Lower leg skin (tissue), 3 donors: ENCODE measurements around the gene KLF7.

Experiments used
- POLR2A ChIP-seq, 2 donors: fragments of 450-650 bp; IDR thresholded peaks; one replicate each; pipeline ENCODE4 v1.6.1; 2016 to 2017; ENCODE audit warnings: antibody characterized with exemption in 2 of 2, mild to moderate bottlenecking in 1 of 2, moderate library complexity in 1 of 2
- TF ChIP-seq, protein P1 (sequence below), 3 donors: fragments of 450-650 bp; IDR thresholded peaks; one replicate each; pipeline ENCODE4 v1.5.1; 2016; ENCODE audit warnings: antibody characterized with exemption in 3 of 3, mild to moderate bottlenecking in 3 of 3, moderate library complexity in 2 of 3

DNA sequence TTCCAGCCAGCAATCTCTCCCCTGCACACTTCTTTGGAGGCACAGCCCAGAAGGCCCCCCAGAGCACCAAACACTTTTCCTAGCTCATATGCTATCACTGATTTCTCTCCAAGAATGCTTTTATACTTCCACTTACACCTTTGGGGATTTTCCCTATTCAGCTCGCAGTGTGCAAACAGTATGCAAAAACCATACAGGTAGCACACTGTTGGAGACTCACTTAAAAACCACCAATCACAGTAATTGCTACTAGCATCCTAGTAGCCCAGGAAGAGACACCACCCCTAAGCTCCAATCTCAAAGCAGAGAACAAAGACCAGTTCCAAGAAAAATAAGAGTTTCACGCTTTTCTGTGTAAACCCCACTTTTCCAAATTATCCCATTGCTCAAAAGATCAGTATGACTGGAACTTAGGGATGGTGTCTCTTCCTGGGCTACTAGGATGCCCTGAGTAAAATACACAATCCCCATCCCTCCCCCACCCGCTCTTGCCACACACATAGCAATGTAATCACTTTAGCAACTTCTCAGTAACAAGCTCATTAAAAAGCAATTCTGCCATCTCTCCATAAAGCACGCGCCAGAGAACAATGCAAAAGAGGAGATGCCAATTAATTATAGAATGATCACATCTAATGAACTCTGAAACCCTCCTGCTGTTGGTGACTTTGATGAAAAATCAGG lies 43.0 kb downstream of the KLF7 start:
- TF ChIP-seq, protein P1, sequence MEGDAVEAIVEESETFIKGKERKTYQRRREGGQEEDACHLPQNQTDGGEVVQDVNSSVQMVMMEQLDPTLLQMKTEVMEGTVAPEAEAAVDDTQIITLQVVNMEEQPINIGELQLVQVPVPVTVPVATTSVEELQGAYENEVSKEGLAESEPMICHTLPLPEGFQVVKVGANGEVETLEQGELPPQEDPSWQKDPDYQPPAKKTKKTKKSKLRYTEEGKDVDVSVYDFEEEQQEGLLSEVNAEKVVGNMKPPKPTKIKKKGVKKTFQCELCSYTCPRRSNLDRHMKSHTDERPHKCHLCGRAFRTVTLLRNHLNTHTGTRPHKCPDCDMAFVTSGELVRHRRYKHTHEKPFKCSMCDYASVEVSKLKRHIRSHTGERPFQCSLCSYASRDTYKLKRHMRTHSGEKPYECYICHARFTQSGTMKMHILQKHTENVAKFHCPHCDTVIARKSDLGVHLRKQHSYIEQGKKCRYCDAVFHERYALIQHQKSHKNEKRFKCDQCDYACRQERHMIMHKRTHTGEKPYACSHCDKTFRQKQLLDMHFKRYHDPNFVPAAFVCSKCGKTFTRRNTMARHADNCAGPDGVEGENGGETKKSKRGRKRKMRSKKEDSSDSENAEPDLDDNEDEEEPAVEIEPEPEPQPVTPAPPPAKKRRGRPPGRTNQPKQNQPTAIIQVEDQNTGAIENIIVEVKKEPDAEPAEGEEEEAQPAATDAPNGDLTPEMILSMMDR (IDR thresholded peaks at IDR 0.05): no peak
- TF ChIP-seq POLR2A (IDR thresholded peaks at IDR 0.05): no peak
